Endothelial cell of umbilical vein (primary cell): Measurements from ENCODE around the gene MGAT5.

ENCODE experiments used
- EZH2 ChIP-seq: IDR thresholded peaks from 2 replicates; pipeline ENCODE4 v1.6.1; 2012; ENCODE audit warnings: borderline replicate concordance, low read depth, mild to moderate bottlenecking, moderate library complexity, low read length, inconsistent platforms; ENCODE audit not compliant: severe bottlenecking
- GATA2 ChIP-seq: IDR thresholded peaks from 2 replicates; pipeline ENCODE4 v1.7.0; 2011; ENCODE audit warnings: low read depth, mild to moderate bottlenecking, moderate library complexity, mixed read lengths, low read length; ENCODE audit not compliant: insufficient read length, insufficient read depth
- JUN ChIP-seq: IDR thresholded peaks from 2 replicates; pipeline ENCODE4 v1.6.1; 2011; ENCODE audit warnings: borderline replicate concordance, low read depth; ENCODE audit not compliant: insufficient read length, insufficient read depth
- POLR2A ChIP-seq: IDR thresholded peaks from 2 replicates; pipeline ENCODE4 v1.6.1; 2012; ENCODE audit warnings: low read depth, mild to moderate bottlenecking, control low read depth, low read length
- TF ChIP-seq, protein P1 (sequence below), 2 donors: IDR thresholded peaks; 1 replicate in 1 of 2; 2 replicates in 1 of 2; pipeline ENCODE4 v1.5.1; 2011; ENCODE audit warnings: low read length in 2 of 2, mild to moderate bottlenecking in 2 of 2, moderate library complexity in 2 of 2, control low read depth in 1 of 2, inconsistent platforms in 1 of 2, low read depth in 1 of 2; ENCODE audit not compliant: insufficient read depth in 1 of 2; ENCODE audit errors: extremely low read depth in 1 of 2
- TF ChIP-seq, protein P2 (sequence below): IDR thresholded peaks from 2 replicates; pipeline ENCODE4 v1.6.1; 2011; ENCODE audit not compliant: insufficient read depth, insufficient read length

- TF ChIP-seq, protein P1, sequence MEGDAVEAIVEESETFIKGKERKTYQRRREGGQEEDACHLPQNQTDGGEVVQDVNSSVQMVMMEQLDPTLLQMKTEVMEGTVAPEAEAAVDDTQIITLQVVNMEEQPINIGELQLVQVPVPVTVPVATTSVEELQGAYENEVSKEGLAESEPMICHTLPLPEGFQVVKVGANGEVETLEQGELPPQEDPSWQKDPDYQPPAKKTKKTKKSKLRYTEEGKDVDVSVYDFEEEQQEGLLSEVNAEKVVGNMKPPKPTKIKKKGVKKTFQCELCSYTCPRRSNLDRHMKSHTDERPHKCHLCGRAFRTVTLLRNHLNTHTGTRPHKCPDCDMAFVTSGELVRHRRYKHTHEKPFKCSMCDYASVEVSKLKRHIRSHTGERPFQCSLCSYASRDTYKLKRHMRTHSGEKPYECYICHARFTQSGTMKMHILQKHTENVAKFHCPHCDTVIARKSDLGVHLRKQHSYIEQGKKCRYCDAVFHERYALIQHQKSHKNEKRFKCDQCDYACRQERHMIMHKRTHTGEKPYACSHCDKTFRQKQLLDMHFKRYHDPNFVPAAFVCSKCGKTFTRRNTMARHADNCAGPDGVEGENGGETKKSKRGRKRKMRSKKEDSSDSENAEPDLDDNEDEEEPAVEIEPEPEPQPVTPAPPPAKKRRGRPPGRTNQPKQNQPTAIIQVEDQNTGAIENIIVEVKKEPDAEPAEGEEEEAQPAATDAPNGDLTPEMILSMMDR (IDR thresholded peaks at IDR 0.05; ENCODE audit: extremely low read depth in 1 of 2, insufficient read depth in 1 of 2, low read depth in 1 of 2, low read length in 2 of 2): no peak
- TF ChIP-seq EZH2 (no peak), JUN (no peak), POLR2A (no peak), GATA2 (no peak)
- TF ChIP-seq, protein P2, sequence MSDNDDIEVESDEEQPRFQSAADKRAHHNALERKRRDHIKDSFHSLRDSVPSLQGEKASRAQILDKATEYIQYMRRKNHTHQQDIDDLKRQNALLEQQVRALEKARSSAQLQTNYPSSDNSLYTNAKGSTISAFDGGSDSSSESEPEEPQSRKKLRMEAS: no peak
Measured at GRCh38 chr2:134372141-134372540, 118.3 kb downstream of the MGAT5 start.
